Activated CD4-positive, alpha-beta T cell treated with anti-CD3 and anti-CD28 coated beads for 48 hours (primary cell): ENCODE results near the gene EMX2.

ENCODE experiments used
- DNase-seq: peaks from one replicate; pipeline ENCODE4 v3.0.0-alpha.2; 2020

Gene EMX2

GRCh38 chr10:117545141-117546019, 2.8 kb downstream of the EMX2 start:
- no peak for DNase-seq

DNA sequence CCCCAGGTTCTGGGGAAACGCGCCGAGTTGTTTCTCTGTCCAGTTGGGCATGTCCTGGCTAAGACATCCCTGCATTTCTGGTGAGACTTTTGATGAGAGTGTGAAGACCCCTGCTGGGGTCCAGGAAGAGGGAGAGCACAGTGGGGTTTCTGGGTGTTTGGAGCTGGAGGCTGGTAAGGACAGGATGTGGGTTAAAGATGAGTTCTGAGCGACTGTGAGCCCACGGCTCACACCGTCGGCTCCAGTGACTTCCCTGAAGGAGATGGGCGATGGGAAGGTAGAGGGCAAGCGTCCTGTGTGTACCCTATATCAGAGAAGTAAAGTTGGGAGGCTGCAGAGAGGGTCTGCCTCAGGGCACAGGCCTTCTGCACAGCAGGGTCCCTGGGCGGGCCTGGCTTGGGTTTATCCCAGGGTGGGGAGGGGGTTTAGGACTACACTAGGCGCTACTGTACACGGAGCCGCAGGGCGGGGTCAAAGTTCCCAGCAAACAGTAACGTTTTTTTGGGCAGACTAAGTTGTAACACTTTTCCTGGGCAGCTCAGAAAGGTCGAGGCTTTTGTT, 3.6 kb downstream of the EMX2 start:
- no peak for DNase-seq

DNA sequence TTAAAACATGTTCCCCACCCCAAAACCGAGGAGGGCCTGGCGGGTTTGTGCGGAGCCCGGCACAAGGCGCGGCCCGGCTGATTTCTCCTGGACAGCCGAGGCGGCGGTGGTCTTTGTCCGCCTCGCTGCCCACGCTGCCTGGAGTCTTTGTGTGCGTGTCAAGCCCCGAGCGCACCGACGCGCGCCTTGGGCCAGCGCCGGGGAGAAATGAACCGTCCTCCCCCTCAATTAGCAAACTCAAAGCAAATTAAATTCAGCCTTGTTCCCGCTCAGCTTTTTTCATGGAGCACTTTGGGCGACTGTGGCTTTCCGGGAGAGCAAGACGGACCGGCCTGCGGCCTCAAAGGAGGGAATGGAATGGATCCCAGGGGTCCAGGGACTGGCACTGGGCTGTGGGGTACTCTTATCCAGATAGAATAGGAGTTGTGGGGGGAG, 4.1 kb downstream of the EMX2 start:
- no peak for DNase-seq

DNA sequence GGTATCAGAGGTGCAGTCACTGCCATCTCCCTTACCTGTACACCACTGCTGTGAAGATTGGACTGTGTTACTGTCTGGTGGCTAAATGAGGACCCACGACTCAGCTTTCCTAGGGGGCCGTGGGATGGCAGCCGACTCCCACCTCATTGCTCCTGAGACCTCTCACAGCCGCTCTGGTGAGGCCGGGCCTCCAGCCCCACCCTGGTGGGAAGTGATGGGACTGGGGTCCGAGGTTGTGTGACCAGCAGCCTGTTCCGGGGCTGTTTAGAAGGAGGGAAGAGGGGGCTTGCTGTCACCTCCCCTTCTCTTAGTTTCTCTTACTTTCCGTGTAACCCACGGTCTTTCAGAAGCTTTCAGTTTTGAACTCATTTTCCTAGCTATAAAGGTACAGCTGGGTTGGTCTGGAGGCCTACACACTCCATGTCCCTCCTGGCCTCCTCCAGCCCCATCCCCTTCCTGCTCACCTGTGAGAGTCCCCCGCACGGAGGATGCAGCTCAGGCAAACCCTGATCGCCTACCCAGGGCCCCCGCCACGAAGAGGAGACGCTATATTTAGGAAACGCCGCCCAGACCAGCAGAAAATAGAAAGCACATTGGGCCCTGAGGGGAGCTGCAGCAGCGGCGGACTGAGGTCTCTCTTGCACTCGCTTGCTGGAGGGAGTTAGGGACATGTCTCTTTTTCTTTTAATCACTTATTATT, 4.6 kb downstream of the EMX2 start:
- no peak for DNase-seq

- no peak for DNase-seq
Measured at GRCh38 chr10:117547716-117548668, 5.4 kb downstream of the EMX2 start.

DNA sequence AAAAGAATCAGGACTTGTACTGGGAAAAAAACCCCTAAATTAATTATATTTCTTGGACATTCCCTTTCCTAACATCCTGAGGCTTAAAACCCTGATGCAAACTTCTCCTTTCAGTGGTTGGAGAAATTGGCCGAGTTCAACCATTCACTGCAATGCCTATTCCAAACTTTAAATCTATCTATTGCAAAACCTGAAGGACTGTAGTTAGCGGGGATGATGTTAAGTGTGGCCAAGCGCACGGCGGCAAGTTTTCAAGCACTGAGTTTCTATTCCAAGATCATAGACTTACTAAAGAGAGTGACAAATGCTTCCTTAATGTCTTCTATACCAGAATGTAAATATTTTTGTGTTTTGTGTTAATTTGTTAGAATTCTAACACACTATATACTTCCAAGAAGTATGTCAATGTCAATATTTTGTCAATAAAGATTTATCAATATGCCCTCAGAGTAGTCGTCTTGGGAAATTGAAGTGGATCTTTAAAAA, 6.6 kb downstream of the EMX2 start:
- DNase-seq, result no peak

- no peak for DNase-seq
Measured at GRCh38 chr10:117550076-117550475, 7.5 kb downstream of the EMX2 start.

DNA sequence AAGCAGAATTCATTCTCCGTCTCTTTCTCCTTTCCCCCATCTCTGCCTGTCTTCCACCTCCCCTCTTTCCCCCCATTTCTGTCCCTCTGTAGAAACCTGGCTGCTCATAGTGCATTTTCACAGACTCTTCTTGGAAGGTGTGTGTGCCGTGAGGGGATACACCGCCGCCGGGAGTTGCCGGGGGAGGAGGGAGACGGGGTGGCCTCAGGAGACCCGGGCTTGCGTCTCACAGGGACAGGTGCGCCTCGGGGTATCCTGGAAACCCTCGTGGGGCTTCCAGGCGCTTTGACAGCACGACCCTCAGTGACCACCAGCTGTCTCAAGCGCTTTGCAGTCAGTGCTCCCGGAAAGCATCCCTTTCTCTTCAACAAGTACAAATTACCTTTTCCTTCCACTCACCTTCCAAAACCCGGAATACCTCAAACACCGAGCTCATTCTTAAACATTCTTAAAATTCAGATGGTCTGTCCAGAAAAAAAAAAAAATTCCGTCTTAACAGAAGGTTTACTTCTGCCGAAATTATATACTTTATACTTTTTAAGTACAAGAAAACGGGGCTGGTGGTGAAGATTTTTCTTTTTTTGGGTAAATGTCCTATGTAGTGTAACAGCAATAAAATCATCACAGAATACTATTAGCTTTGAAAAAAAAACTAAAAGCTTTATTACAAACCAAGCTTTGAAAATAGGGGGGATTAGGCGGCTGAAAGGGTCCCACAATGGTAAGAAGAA, 8.2 kb downstream of the EMX2 start:
- no peak for DNase-seq

DNA sequence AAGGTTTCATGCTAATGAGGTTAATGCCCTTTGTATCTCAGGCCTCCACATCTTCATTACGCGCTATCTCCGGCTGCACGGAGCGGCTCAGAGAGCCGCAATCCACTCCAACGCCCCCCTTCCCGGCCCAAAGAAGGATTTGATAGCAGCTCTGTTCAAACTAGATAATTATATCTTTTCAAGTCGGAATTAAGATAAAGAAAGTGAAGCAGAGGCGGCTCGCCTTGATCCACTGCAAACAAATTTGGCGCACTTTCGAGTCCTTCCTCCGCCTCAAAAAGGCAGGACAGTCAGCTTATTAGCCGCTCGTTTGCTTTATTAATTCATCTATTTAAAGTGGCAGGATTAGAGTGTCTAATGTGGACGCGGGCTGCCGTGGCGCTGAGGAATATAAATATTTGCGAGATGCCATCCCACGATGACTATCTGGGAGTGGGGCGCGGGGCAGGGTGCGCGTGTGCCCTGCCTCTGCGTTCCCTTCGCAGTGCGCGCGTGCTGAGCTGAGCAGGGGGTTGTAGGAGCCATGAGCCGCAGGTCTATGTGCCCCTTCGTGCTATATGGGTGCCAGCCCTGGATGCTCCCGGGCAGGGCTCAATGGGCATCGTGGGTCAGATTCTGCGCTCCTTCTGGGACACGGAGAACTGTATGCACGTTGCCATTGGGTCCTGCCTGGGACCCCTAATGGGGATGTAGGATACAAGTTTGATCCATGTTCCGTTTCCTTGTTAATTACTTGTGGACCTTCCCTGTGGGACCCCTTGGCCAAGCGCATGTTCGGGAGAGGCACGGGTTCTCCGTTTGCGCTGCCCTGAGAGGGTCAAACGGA, 9.0 kb downstream of the EMX2 start:
- DNase-seq, result no peak

GRCh38 chr10:117552156-117552631, 9.6 kb downstream of the EMX2 start:
- no peak for DNase-seq

DNA sequence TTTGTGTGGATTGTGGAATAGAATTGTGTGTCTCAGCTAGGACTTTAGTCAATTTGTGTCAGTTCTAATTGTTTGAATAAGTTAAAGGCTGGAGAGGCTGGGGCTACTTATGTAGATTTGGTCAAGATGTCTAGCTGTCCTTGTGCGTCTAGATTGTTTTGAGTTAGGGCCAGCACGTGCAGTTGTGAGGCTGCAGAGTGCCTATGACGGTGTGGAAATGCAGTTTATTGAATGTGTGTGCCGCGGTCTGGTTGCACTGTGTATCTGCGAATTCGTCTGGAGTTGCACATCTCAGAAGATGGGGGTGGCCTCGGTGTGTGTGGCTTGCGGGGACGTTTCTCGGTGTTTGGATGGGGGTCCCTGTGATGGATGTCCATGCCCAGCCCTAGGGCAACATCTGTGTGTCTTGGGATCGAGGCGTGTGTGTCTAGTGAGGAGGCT, 10.2 kb downstream of the EMX2 start:
- no peak for DNase-seq

GRCh38 chr10:117553142-117553814, 10.7 kb downstream of the EMX2 start:
- no peak for DNase-seq

DNA sequence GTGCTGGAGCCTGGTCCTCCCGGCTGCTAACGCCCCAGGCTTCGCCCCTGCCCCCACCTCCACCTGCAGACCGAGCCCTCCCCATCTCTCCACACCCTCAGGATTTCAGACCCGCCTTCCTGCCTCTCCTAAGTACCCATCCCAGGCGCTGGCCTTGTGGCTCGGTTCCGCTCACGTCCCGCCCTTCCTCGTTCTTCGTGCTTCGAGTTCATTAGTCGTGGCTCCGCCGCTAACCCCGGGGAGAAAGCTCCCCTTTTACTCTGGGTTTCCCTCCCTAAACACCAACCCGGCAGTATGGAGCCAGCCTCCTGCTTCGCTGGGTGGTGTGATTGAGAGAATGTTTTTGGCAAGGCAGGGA, 11.2 kb downstream of the EMX2 start:
- DNase-seq, result no peak

DNA sequence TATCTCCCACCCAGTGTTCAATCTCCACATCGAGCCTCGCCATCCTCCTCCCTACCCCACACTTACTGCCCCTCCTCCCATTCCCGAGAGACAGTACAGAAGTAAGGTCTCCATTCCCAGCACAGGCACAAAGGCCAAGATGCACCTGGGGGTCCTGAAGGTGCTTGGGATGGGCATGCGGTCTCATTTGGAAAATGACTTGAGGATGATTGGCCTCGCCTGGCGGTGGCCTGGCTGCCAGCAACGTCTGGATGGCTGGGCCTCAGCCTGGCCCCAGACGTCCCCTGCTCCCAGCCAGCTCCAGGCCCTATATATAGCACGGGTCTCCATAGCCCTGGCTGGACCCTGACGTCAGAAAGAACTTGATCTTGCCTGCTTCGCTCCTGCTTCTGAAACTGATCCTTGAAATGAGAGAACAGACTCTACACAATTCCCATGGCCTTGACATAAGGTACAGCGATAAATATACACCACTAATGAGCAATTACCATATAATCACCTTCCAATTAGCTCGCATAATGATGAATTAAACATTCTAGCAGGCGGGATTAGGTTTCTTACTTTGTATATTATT, 11.8 kb downstream of the EMX2 start:
- DNase-seq, result no peak

GRCh38 chr10:117555017-117555416, 12.5 kb downstream of the EMX2 start:
- no peak for DNase-seq

GRCh38 chr10:117555863-117556262, 13.3 kb downstream of the EMX2 start:
- no peak for DNase-seq

DNA sequence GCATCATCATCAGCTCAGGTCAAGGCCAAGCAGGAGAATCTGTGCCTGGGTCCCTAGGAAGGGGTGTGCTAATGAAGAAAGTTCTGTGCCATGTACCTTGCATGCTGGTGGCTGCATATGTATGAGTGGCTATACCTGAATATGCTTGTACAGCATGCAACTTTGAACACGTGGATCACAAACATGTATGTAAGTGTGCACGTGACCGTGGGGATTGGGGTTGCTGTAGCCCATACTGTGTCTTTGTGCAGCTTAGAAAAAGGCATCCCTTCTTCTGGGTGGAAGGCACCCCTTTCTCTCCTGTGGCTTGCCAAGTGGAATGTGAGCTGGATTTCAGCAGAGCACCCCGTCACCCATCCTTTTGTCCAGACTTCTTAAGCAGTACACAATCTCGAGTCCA, 13.8 kb downstream of the EMX2 start:
- no peak for DNase-seq

GRCh38 chr10:117559712-117560111, 17.2 kb downstream of the EMX2 start:
- no peak for DNase-seq

- no peak for DNase-seq
Measured at GRCh38 chr10:117560942-117561341, 18.4 kb downstream of the EMX2 start.

- no peak for DNase-seq
Measured at GRCh38 chr10:117562220-117562619, 19.7 kb downstream of the EMX2 start.
